H1 (cell line): ENCODE results near the gene TMEM269. TPM values are rescaled to one million over a fixed set of nuclear protein-coding genes. Genes with fewer than 3 reads are reported as not detected.

Source experiments
- POU5F1 ChIP-seq: IDR thresholded peaks from 2 replicates; pipeline ENCODE4 v1.6.1; 2011; ENCODE audit warnings: low read depth, mild to moderate bottlenecking, low read length, moderate library complexity
- polyA plus RNA-seq, 7 experiments: library from polyadenylated mRNA; depleted of rRNA in 3 of 7; stranded (reverse) in 5 of 7; unstranded in 2 of 7; fragments of >200 nt in 5 of 7; fragments of 200-250 nt in 2 of 7; gene quantifications; 1 replicate in 5 of 7; 2 replicates in 1 of 7; 4 replicates in 1 of 7; pipeline versions ENCODE4 v1.2.1 to v1.2.3, GENCODE V29; 2011 to 2013; ENCODE audit warnings: missing spikeins in 2 of 7, mixed read lengths in 2 of 7
- total RNA-seq: library from RNA; stranded (reverse); fragmentation: NEBNext Ultra II Directional; extraction: Animal tissue kit (Norgen Biotek cat#: 25700); gene quantifications from 2 replicates; pipeline ENCODE4 v1.2.1, GENCODE V29; 2021

The TMEM269 gene
- total and polyA plus RNA-seq, 2 of the 8 experiments (the other 6 are each of a cell fraction or from before 2014, with no cell fraction given): 0.14 to 0.35 TPM

- TF ChIP-seq POU5F1: no peak
- TF ChIP-seq, all 59 proteins: peak for 0
Measured at GRCh38 chr1:42742141-42742540, 42.6 kb upstream of the TMEM269 start (continued).
